CD14-positive monocyte (primary cell): ENCODE results near the gene ODC1. TPM values are rescaled to one million over a fixed set of nuclear protein-coding genes. Genes with fewer than 3 reads are reported as not detected.

Experiments
- DNase-seq, 3 donors: peaks; one replicate each; pipeline ENCODE4 v3.0.0-alpha.2; 2011 to 2022
- H2AFZ ChIP-seq: 2 replicates; pipeline ENCODE4 v1.6.0; 2012; ENCODE audit warnings: mild to moderate bottlenecking, low read depth, low read length, inconsistent platforms; ENCODE audit not compliant: insufficient read depth, poor library complexity, severe bottlenecking
- H3K27ac ChIP-seq, 2 donors: 1 replicate in 1 of 2; 2 replicates in 1 of 2; pipeline ENCODE4 v1.5.1; 2012 to 2013; ENCODE audit warnings: low read length in 2 of 2, control low read depth in 1 of 2, inconsistent platforms in 1 of 2, low read depth in 1 of 2, mild to moderate bottlenecking in 1 of 2
- H3K27me3 ChIP-seq, 2 donors: one replicate each; pipeline versions ENCODE4 v1.6.0 to v1.6.1; 2011 to 2013; ENCODE audit warnings: low read length in 2 of 2; ENCODE audit not compliant: control insufficient read depth in 2 of 2, insufficient read depth in 2 of 2
- H3K36me3 ChIP-seq, 2 donors: replicated peaks in 1 of 2; 1 replicate in 1 of 2; 2 replicates in 1 of 2; pipeline versions ENCODE4 v1.5.1 to v1.6.1; 2012 to 2013; ENCODE audit warnings: low read length in 2 of 2, control low read depth in 1 of 2, inconsistent platforms in 1 of 2, mild to moderate bottlenecking in 1 of 2; ENCODE audit not compliant: insufficient read depth in 2 of 2, control insufficient read depth in 1 of 2
- H3K4me1 ChIP-seq, 2 donors: 1 replicate in 1 of 2; 2 replicates in 1 of 2; pipeline versions ENCODE4 v1.5.1 to v1.6.1; 2012 to 2013; ENCODE audit warnings: low read length in 2 of 2, control low read depth in 1 of 2, inconsistent platforms in 1 of 2, mild to moderate bottlenecking in 1 of 2, moderate library complexity in 1 of 2; ENCODE audit not compliant: insufficient read depth in 2 of 2, control insufficient read depth in 1 of 2
- H3K4me2 ChIP-seq: replicated peaks from 2 replicates; pipeline ENCODE3; 2012; ENCODE audit warnings: low read length, moderate library complexity, mild to moderate bottlenecking; ENCODE audit not compliant: poor library complexity, severe bottlenecking; ENCODE audit errors: extremely low read depth
- H3K4me3 ChIP-seq, 3 experiments: fragments of 200-600 bp in 1 of 3; sonication (generic) in 1 of 3; replicated peaks in 1 of 3; 1 replicate in 2 of 3; 2 replicates in 1 of 3; pipeline ENCODE4 v1.5.1; 2011 to 2013; ENCODE audit warnings: low read length in 3 of 3, mild to moderate bottlenecking in 3 of 3, control low read depth in 2 of 3, low read depth in 2 of 3, inconsistent platforms in 1 of 3, moderate library complexity in 1 of 3
- H3K79me2 ChIP-seq: 2 replicates; pipeline ENCODE4 v1.6.0; 2012; ENCODE audit warnings: mild to moderate bottlenecking, control low read depth, inconsistent platforms, low read length, moderate library complexity; ENCODE audit not compliant: insufficient read depth
- H3K9ac ChIP-seq: 2 replicates; pipeline ENCODE4 v1.6.0; 2017; ENCODE audit warnings: low read length, mild to moderate bottlenecking; ENCODE audit not compliant: insufficient read depth, poor library complexity, severe bottlenecking
- H3K9me3 ChIP-seq, 2 donors: replicated peaks in 1 of 2; 1 replicate in 1 of 2; 2 replicates in 1 of 2; pipeline versions ENCODE4 v1.5.1 to v1.6.1; 2012 to 2013; ENCODE audit warnings: low read length in 2 of 2, control low read depth in 1 of 2; ENCODE audit not compliant: control insufficient read depth in 1 of 2, insufficient read depth in 1 of 2
- H4K20me1 ChIP-seq: 2 replicates; pipeline ENCODE4 v1.6.0; 2012; ENCODE audit warnings: mild to moderate bottlenecking, low read length, control low read depth, moderate library complexity; ENCODE audit not compliant: insufficient read depth
- H3K27ac Mint-ChIP-seq, 7 donors: one replicate each; pipeline ENCODE4 v1.8.0; 2020; ENCODE audit warnings: mild to moderate bottlenecking in 7 of 7, mixed read lengths in 7 of 7, moderate library complexity in 6 of 7, inconsistent platforms in 2 of 7
- H3K27me3 Mint-ChIP-seq, 3 donors: one replicate each; pipeline ENCODE4 v1.8.0; 2021 to 2022; ENCODE audit warnings: low read depth in 3 of 3, mild to moderate bottlenecking in 3 of 3, mixed read lengths in 3 of 3, moderate library complexity in 3 of 3, inconsistent platforms in 1 of 3
- H3K36me3 Mint-ChIP-seq, 2 donors: one replicate each; pipeline ENCODE4 v1.8.0; 2020; ENCODE audit warnings: mixed read lengths in 2 of 2, inconsistent platforms in 1 of 2, mild to moderate bottlenecking in 1 of 2
- H3K4me1 Mint-ChIP-seq: one replicate; pipeline ENCODE4 v1.8.0; 2020; ENCODE audit warnings: mild to moderate bottlenecking, mixed read lengths
- H3K4me3 Mint-ChIP-seq, 2 donors: one replicate each; pipeline ENCODE4 v1.8.0; 2020; ENCODE audit warnings: mild to moderate bottlenecking in 2 of 2, mixed read lengths in 2 of 2, moderate library complexity in 1 of 2
- H3K9me3 Mint-ChIP-seq, 7 donors: one replicate each; pipeline ENCODE4 v1.8.0; 2020 to 2022; ENCODE audit warnings: mixed read lengths in 7 of 7, mild to moderate bottlenecking in 6 of 7, moderate library complexity in 6 of 7, inconsistent platforms in 2 of 7
- WGBS: methylation state at CpG from one replicate; pipeline ENCODE4 v1.1.5; 2013; ENCODE audit warnings: missing lambda C conversion rate; ENCODE audit not compliant: insufficient coverage; 5-methylcytosine and 5-hydroxymethylcytosine counted together
- intact Hi-C, 2 donors: fragments of 100-400 bp; cut with micrococcal nuclease; formaldehyde crosslinking; loops; one replicate each; pipeline versions ENCODE4 v1.15.0 to v1.15.1; 2023
- polyA plus RNA-seq, 3 donors: library from polyadenylated mRNA; depleted of rRNA in 1 of 3; unstranded in 2 of 3; stranded (reverse) in 1 of 3; fragments of 300-500 nt in 2 of 3; fragments of >200 nt in 1 of 3; fragmentation: Illumina TruSeq in 2 of 3; gene quantifications; 1 replicate in 2 of 3; 2 replicates in 1 of 3; pipeline ENCODE4 v1.2.3, GENCODE V29; 2012 to 2021
- TF ChIP-seq, protein P1 (sequence below): fragments of 200-600 bp; IDR thresholded peaks from one replicate; pipeline ENCODE4 v1.8.0; 2022; ENCODE audit warnings: antibody characterized with exemption, mild to moderate bottlenecking

The ODC1 gene
- polyA plus RNA-seq, 3 donors: 22.7 to 27.3 (median 23.6) TPM

DNA sequence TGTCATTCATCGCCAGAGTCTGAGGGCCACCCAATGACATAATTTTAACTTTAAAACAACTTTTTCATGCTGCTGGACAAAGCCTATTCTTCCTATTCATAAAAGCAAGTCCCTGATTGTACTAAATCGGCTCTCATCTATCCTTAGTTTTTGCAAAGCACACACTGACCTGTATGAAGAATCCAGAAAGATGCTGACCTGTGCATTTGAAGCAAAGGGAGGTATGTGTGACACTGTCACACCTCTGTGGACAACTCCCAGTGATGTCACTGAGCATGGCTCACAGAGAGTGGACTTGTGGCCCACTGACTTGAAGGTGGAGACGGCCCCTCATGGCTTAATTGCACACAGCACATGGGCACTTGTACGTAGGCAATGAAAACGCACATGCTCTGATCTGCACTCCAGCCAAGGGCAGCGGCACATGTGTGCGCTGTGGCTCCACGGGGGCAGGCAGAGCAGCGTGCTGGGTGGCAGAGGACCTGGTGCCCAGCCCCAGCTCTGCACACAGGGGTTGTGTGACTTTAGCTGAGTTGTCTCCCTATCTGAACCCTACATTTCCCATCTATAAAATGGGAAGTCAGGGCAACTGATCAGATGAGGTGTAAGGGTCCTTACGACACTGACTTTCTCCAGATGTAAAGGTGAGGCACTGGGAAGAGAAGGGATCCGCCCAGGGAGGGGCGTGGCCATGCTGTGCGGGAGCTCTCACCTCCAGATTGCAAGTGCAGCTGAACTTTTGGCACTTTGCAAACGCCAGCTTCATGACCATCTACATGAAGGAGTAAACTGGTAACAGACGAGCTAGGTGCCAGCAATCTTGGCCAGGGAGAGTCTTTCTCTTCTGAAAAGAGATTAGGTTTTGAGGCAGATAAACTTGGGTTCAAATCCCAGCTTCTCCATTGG is 14.3 kb upstream of the ODC1 start:
- Histone ChIP-seq H3K27ac (no peak overlapping the region), H3K9ac (no peak overlapping the region), H3K4me1 (no peaks in the 10 kb centered on the region), H3K9me3 (no peaks in the 10 kb centered on the region), H4K20me1 (no peaks in the 10 kb centered on the region), H3K4me2 (no peak overlapping the region), H2AFZ (no peak overlapping the region), H3K79me2 (no peaks in the 10 kb centered on the region), H3K4me3 (no peak overlapping the region), H3K36me3 (no peaks in the 10 kb centered on the region), H3K27me3 (no peaks in the 10 kb centered on the region)
- WGBS: 75% methylated on average over 11 of the region's 15 CpGs
- intact Hi-C loops: no loop called here
- Mint-ChIP-seq H3K4me3 (no peak overlapping the region), H3K4me1 (no peaks in the 10 kb centered on the region), H3K27ac (no peak overlapping the region), H3K27me3 (peaks cover 4 to 20% (median 16%) of the 10 kb centered on the region in 3 donors), H3K36me3 (no peaks in the 10 kb centered on the region), H3K9me3 (no peaks in the 10 kb centered on the region)
- no peak for DNase-seq
- TF ChIP-seq, protein P1, sequence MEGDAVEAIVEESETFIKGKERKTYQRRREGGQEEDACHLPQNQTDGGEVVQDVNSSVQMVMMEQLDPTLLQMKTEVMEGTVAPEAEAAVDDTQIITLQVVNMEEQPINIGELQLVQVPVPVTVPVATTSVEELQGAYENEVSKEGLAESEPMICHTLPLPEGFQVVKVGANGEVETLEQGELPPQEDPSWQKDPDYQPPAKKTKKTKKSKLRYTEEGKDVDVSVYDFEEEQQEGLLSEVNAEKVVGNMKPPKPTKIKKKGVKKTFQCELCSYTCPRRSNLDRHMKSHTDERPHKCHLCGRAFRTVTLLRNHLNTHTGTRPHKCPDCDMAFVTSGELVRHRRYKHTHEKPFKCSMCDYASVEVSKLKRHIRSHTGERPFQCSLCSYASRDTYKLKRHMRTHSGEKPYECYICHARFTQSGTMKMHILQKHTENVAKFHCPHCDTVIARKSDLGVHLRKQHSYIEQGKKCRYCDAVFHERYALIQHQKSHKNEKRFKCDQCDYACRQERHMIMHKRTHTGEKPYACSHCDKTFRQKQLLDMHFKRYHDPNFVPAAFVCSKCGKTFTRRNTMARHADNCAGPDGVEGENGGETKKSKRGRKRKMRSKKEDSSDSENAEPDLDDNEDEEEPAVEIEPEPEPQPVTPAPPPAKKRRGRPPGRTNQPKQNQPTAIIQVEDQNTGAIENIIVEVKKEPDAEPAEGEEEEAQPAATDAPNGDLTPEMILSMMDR: no peak

DNA sequence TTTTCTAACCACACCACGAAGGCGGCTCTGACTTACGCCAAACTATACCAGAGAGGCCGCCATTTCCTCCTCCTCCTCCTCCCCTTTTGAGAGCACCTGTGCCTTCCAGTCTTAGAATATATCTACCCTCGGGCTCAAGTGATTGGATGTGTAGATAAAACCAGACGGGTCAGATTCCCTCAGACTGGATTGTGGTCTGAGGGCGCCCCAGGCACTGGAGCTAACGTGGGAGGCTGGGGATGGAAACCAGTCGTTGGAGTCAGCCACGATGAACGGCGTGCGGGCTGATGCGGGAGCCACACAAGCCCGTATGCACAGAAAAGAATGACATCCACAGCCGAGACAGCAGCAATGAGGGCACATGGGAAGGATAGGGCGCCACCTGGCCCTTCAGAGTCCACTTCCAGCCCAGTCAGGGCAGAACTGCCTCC is 12.3 kb upstream of the ODC1 start:
- Histone ChIP-seq H3K4me2 (no peak overlapping the region), H4K20me1 (no peaks in the 10 kb centered on the region), H3K27me3 (no peaks in the 10 kb centered on the region), H3K79me2 (no peaks in the 10 kb centered on the region), H2AFZ (no peak overlapping the region), H3K4me1 (no peaks in the 10 kb centered on the region), H3K27ac (no peak overlapping the region), H3K9me3 (no peaks in the 10 kb centered on the region), H3K9ac (no peak overlapping the region), H3K4me3 (no peak overlapping the region), H3K36me3 (no peaks in the 10 kb centered on the region)
- Mint-ChIP-seq H3K4me1 (no peaks in the 10 kb centered on the region), H3K36me3 (no peaks in the 10 kb centered on the region), H3K27ac (no peak overlapping the region), H3K9me3 (no peaks in the 10 kb centered on the region), H3K4me3 (no peak overlapping the region), H3K27me3 (peaks cover 6 to 21% (median 14%) of the 10 kb centered on the region in 3 donors)
- 88% methylated on average over 12 of the region's 17 CpGs for WGBS
- TF ChIP-seq, protein P1: no peak
- no peak for DNase-seq
- intact Hi-C loops: no loop called here
